GM12865 (cell line): ENCODE results near the gene SMPX.
"Not testable (repeated sequence)": the region's sequence is repeated elsewhere in the genome, so short reads cannot be mapped to it uniquely, and the experiment has no call there.

Experiments used
- DNase-seq: peaks from one replicate; pipeline ENCODE4 v3.0.0; 2010; ENCODE audit warnings: low read depth
- H3K4me3 ChIP-seq: 2 replicates; pipeline ENCODE4 v1.5.1; 2011; ENCODE audit warnings: mild to moderate bottlenecking, low read depth, low read length, control low read depth
- CTCF ChIP-seq: IDR thresholded peaks from 2 replicates; pipeline ENCODE4 v1.5.1; 2011; ENCODE audit warnings: low read length, control low read depth, low read depth, inconsistent platforms; ENCODE audit not compliant: insufficient read depth; ENCODE audit errors: missing control alignments

Gene SMPX

GRCh38 chrX:21781976-21782375 lies 24.1 kb upstream of the SMPX start:
- no peak for DNase-seq
- no peak for TF ChIP-seq CTCF
- no peak overlapping the region for H3K4me3 ChIP-seq

GRCh38 chrX:21781525-21781924 lies 23.6 kb upstream of the SMPX start:
- no peak for TF ChIP-seq CTCF
- no peak overlapping the region for H3K4me3 ChIP-seq
- peak; percentile 32 for DNase-seq

- TF ChIP-seq CTCF: no peak
- no peak for DNase-seq
- no peak overlapping the region for H3K4me3 ChIP-seq
Observed at GRCh38 chrX:21779095-21779494, 21.2 kb upstream of the SMPX start.

GRCh38 chrX:21778236-21778635 lies 20.3 kb upstream of the SMPX start:
- DNase-seq: no peak
- H3K4me3 ChIP-seq: no peak overlapping the region
- TF ChIP-seq CTCF: no peak

- H3K4me3 ChIP-seq, DNase-seq: not testable (repeated sequence)
Observed at GRCh38 chrX:21775128-21775527, 17.2 kb upstream of the SMPX start.

- H3K4me3 ChIP-seq, DNase-seq: not testable (repeated sequence)
Observed at GRCh38 chrX:21773036-21773435, 15.1 kb upstream of the SMPX start.

GRCh38 chrX:21770631-21771321 lies 12.9 kb upstream of the SMPX start:
- no peak for TF ChIP-seq CTCF
- H3K4me3 ChIP-seq: no peak overlapping the region
- no peak for DNase-seq

GRCh38 chrX:21766101-21766500 lies 8.2 kb upstream of the SMPX start:
- DNase-seq: no peak
- TF ChIP-seq CTCF: no peak
- no peak overlapping the region for H3K4me3 ChIP-seq
